Measurements from ENCODE around the gene PLCH2. TPM values are rescaled to one million over a fixed set of nuclear protein-coding genes. Genes with fewer than 3 reads are reported as not detected.

PLCH2 gene
- total RNA-seq, 1 donor from 2014 or later = 0.11 TPM

DNA sequence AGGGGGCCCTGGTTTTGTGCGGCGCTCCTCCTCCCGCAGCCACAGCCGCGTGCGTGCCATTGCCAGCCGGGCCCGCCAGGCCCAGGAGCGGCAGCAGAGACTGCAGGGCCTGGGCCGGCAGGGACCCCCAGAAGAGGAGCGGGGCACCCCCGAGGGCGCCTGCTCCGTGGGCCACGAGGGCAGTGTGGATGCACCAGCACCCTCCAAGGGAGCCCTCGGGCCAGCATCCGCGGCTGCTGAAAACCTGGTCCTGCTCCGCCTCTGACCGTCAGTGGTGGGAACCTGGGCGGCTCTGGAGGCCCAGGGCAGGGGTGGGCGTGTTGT is 28.8 kb downstream of the PLCH2 start:
- DNase-seq (ENCODE audit: low spot score) = no peak
- intact Hi-C loops (cut with DNase I) = no loop called here

DNA sequence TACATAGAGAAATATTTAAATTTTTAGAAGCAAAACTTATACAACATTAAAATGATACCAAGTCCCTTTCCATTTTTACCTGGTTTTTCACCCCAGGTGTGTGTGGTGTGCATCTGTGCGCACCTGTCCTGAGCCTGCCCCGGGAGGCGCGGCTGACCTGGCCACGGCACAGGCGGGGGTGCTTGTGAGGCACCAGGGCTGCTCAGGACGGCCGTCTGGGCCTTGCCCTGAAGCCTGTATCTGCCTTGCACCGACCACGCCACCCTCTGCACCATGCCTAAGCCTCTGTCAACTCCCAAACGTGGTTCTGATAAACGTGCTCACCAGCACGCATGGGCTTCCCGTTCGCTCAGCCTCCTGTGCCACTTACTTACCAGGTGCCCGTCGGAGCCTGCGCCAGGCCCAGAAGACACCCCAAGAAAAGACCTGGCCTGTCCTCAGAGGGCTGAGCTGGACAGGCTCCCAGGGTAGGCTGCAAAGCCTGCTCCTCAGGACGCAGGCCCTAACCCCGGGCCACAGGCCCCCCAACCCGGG is 29.4 kb downstream of the PLCH2 start:
- intact Hi-C loops (cut with DNase I) = no loop called here
- DNase-seq (ENCODE audit: low spot score) = no peak

DNA sequence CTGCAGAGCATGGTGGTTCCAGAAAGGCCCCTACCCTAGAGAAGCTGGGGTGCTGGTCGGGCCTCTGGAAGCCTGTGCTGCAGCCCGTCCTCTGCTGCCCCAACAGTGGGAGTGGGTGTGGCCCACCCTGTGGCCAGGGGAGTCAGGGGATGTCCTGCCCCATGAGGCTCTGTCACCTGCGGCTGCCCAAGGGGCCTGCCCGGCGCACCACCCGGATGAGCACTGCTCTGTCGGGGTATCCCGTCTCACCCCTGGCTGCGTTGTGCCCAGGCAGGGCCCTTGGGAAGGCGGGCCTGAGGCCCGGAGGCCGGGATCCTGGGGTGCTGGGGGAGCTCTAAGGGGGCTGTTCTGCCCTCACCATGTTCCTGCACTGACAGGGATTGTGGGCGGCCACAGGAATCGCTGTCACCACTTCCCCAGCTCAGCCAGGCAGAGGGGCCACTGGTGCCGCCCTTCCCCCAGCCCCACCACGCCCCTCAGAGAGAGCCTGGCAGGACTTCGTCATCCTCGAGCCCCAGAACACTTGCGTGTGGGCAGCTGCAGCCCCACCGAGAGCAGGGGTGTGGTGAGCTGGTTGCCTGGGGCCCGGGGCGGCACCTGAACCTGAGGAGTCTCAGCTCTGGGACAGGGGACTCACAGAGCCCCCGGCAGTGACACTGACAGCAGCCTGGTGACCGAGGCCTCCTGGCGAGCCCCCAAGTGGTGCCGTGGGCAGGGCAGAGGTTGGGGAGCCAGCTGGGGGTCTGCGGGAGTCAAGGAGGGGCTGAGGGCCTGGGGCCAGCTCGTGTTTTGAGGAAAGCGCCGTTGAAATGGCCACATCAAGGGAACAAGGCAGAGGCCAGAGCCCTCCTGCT is 30.1 kb downstream of the PLCH2 start:
- no peak for DNase-seq (ENCODE audit: low spot score)
- intact Hi-C loops (cut with DNase I) = no loop called here

DNA sequence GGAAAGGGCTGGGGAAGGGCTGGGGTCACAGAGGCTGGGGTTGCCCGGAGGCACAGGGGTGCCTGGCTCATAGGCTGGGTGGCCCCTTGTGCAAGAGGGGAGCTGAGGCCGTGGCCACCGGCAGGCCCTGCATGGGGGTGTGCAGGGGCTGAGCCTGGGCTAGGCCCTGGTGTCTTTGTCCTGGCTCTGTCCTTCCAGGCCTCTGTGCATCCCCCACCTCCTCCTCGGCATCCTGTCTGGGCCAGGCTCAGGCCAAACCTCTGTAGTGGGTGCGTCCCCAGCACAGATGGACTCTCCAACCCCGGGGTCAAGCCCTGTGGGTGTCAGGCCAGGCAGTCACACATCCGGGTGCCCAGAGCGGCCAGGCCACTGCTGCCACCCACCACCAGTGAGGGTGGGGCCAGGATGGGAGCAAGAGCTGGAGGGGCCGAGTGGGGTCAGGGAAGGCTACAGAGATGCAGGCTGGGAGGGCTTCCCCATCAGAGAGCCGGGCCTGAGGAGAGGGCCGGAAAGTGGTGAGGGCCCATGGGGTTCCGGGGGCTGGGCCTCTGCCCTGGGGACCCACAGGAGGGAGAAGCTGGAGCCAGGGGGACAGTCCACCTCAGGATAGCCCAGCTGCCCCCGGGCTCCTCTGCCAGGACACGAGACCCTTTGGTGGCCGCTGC is 30.9 kb downstream of the PLCH2 start:
- intact Hi-C loops (cut with DNase I) = no loop called here
- no peak for DNase-seq (ENCODE audit: low spot score)

- no peak for DNase-seq (ENCODE audit: low spot score)
- intact Hi-C loops (cut with DNase I) = no loop called here
These were observed 31.7 kb downstream of the PLCH2 start for GRCh38 chr1:2507744-2508155.

DNA sequence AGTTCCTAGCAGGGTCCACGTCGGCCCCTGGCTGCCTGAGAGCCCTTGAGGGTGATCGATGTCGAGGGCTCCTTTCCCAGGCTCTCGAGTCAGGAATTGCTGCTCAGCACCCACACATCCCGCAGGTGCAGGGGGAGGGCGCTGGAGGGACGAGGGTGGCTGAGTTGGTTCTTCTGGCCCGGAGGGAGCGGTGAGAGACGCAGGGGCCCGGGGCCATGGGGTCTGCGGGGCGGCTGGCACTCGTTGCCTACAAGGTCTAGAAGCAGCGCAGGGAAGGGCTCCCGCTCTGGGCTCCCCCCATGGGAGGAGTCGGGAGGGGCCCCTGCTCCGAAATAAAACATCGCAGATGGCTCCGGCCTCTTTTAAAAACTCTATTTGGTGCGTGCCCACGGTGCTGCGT is 32.1 kb downstream of the PLCH2 start:
- DNase-seq (ENCODE audit: low spot score) = no peak
- intact Hi-C loops (cut with DNase I) = no loop called here

DNA sequence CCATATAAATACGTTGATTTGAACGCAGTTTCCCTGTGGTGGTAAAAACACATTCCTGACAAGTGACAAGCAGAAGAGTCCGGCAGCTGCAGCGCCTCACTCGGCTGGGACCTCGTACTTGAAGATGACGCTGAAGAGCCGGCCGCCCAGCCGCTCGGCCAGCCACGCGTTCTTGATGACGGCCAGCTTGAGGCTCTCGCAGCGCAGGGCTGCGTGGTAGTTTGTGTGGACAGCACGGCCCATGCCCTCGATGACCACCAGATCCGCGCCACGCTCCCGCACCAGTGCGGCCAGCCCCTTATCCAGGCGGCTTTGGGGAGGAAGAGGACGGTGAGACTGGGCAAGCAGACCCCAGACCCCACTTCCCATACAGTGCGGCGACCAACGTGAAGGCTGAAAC is 32.7 kb downstream of the PLCH2 start:
- intact Hi-C loops (cut with DNase I) = no loop called here
- DNase-seq (ENCODE audit: low spot score) = no peak

GRCh38 chr1:2509589-2509988 is 33.5 kb downstream of the PLCH2 start:
- DNase-seq (ENCODE audit: low spot score) = no peak
- intact Hi-C loops (cut with DNase I) = no loop called here

GRCh38 chr1:2510366-2511155 is 34.5 kb downstream of the PLCH2 start:
- DNase-seq (ENCODE audit: low spot score) = no peak
- intact Hi-C loops (cut with DNase I) = no loop called here

- DNase-seq (ENCODE audit: low spot score) = no peak
- intact Hi-C loops (cut with DNase I) = no loop called here
These were observed 36.9 kb downstream of the PLCH2 start for GRCh38 chr1:2512862-2513421.

DNA sequence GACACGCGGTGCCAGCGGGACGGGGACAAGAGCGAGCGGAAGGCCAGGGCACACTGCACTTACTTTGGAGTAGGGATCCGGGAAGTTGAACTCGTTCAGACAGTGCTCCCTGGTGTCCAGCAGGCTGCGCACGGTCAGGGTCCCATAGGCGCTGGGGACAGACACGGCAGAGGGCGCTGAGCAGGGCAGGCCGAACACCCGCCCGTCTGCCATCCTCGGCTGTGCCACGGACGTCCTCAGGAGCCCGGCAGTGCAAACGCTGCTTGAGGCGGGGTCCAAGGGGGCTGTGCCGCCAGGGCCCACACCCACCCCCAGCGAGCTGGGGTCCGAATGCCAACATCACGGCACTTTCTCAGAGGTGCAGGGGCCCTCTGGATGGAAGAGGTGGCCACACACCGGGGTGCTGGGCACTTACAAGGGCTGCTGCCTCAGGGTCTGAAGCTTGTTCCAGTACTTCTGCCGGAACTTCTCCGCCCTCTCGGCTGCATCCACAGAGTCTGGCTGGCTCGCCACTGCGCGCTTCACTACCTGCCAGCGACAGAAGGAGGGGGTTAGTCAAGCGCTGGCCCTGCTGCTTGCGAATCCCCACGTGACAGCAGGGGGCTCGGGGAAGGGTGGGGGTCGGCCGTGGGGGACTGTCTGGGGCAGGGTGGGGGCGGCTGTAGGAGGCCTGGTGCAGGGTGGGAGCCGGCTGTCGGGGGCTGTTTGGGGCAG is 38.0 kb downstream of the PLCH2 start:
- DNase-seq (ENCODE audit: low spot score) = no peak

GRCh38 chr1:2514863-2515762 is 39.0 kb downstream of the PLCH2 start:
- no peak for DNase-seq (ENCODE audit: low spot score)
- intact Hi-C loops (cut with DNase I) = no loop called here

More for the DNA sequence above, 38.0 kb downstream of the PLCH2 start:
- intact Hi-C loops (cut with DNase I) = no loop called here

DNA sequence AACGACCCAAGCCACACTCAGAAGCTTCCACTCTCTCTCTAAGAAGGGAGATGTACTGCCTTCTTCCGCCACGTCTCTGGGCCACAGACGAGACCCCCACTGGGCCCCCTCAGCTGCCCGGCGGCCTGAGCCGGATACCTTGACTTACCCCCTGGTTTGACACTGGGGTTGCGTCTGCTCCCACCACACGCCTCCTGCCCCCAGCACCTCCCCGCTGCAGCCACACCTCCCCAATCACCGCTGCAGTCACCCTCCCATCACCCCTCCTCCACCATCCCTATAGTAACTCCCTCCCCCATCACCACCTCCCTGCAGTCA is 39.6 kb downstream of the PLCH2 start:
- intact Hi-C loops (cut with DNase I) = no loop called here

GRCh38 chr1:2516124-2516523 is 40.0 kb downstream of the PLCH2 start:
- intact Hi-C loops (cut with DNase I) = no loop called here
- no peak for DNase-seq (ENCODE audit: low spot score)

More for the DNA sequence above, 39.6 kb downstream of the PLCH2 start:
- DNase-seq (ENCODE audit: low spot score) = no peak

DNA sequence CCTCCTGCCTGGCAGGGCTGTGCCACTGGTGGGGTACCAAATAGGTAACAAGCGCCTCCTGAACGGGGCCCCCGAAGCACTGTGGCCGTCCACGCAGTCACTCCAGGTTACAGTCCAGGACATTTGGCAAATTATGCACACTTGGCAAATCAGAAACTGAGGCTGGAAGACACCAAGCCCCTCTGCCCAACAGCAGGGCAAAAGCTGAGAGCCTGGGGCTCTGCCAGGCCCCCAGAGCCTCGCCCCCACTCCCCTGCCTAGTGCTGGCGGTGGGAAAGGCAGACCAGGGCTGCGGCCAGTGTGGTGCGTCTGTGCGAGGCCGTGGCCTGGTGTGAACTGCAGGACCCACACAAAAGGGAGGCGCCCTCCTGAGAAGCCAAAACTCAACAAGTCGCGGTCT is 40.9 kb downstream of the PLCH2 start:
- intact Hi-C loops (cut with DNase I) = no loop called here
- DNase-seq (ENCODE audit: low spot score) = no peak

DNA sequence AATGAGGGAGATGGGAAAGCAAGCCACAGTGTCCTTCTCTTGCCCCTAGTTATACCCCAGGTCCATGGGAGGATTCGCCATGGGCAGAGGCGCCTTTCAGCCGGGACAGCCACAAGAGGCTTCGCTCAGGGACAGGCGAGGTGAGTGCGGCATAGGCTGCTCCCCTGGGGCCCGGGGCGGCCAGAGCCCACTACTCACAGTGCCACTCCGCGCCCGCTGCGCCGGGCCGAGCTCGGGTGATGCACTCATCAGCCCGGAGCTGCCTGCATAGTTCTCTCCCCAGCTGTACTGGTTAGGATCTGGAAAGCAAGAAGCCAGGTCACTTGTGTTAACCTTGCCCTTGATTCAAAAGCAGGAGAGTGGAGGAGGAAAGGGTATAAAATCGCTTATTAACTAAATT is 41.9 kb downstream of the PLCH2 start:
- intact Hi-C loops (cut with DNase I) = no loop called here
- no peak for DNase-seq (ENCODE audit: low spot score)

DNA sequence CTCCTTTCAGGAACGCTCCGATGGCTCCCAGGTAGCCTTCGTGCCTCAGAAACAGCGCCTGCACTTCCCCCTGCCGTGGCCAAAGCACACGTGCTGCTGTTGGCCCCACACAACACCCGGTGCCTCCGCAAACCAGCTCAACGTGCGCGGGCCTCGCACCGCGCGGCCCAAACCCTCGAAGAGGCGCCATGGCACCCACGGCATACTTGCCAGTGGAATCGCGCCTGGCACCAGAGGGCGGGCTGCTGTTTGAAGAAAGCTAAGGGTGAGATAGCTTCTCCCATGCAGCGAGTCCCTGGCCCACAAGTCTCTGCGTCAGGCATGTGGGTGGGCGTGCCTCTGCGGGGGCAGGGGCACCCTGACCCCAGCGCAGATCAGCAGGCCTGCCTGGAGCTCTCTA is 42.4 kb downstream of the PLCH2 start:
- no peak for DNase-seq (ENCODE audit: low spot score)
- intact Hi-C loops (cut with DNase I) = no loop called here

GRCh38 chr1:2519029-2519685 is 43.1 kb downstream of the PLCH2 start:
- DNase-seq (ENCODE audit: low spot score) = no peak
- intact Hi-C loops (cut with DNase I) = no loop called here

Data from cardiac septum (tissue), 1 donor.